A549 (cell line): ENCODE measurements around the gene STX19.

Experiments
- BHLHE40 ChIP-seq: IDR thresholded peaks from 2 replicates; pipeline ENCODE4 v1.6.1; 2012; ENCODE audit warnings: low read depth, low read length, inconsistent platforms
- TF ChIP-seq, protein P1 (sequence below): fragments of >200 bp; sonication (Bioruptor Twin); formaldehyde crosslinking; IDR thresholded peaks from 3 replicates; pipeline ENCODE4 v1.5.1; 2016

DNA sequence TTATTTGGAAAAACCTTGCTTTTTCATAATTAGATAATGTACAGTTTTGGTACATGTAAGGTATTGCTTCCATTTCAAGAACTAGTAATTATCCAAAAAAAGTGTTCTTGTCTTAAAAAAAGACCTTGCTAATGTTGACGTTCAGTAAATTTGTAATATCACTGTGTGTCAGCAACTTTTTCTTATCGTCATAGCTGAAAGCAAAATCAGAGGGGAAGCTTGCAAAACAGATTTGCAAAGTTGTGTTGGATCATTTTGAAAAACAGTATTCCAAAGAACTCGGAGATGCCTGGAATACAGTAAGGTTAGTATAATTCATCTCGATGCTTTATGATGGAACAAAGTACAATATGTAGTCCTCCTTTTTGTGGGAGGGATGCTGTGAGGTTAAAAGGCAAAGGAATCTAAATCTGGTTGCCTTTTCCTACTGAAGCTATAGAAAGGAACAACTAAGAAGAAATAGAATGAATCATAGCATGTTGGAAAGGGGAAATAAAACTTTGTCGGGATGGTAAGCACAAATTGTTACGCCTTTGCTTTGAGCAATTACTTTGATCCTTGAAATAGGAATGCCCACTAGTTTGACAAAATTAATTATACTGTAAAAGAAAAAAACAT is 36.0 kb upstream of the STX19 start:
- TF ChIP-seq, protein P1, sequence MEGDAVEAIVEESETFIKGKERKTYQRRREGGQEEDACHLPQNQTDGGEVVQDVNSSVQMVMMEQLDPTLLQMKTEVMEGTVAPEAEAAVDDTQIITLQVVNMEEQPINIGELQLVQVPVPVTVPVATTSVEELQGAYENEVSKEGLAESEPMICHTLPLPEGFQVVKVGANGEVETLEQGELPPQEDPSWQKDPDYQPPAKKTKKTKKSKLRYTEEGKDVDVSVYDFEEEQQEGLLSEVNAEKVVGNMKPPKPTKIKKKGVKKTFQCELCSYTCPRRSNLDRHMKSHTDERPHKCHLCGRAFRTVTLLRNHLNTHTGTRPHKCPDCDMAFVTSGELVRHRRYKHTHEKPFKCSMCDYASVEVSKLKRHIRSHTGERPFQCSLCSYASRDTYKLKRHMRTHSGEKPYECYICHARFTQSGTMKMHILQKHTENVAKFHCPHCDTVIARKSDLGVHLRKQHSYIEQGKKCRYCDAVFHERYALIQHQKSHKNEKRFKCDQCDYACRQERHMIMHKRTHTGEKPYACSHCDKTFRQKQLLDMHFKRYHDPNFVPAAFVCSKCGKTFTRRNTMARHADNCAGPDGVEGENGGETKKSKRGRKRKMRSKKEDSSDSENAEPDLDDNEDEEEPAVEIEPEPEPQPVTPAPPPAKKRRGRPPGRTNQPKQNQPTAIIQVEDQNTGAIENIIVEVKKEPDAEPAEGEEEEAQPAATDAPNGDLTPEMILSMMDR = no peak
- TF ChIP-seq BHLHE40 = no peak
